HepG2 (cell line): ENCODE measurements around the gene EIF5B. TPM values are rescaled to one million over a fixed set of nuclear protein-coding genes. Genes with fewer than 3 reads are reported as not detected.

Source experiments
- ELF4 ChIP-seq: sonication (generic); formaldehyde crosslinking; IDR thresholded peaks from 2 replicates; pipeline ENCODE4 v1.5.0; 2020; ENCODE audit warnings: missing genetic modification reagents, mild to moderate bottlenecking, moderate library complexity, borderline replicate concordance
- ELK4 ChIP-seq: sonication (generic); formaldehyde crosslinking; IDR thresholded peaks from 2 replicates; pipeline ENCODE4 v1.9.0; 2021; ENCODE audit warnings: missing genetic modification reagents, borderline replicate concordance
- FOXJ3 ChIP-seq: sonication (generic); formaldehyde crosslinking; IDR thresholded peaks from 2 replicates; pipeline ENCODE4 v1.4.0; 2020; ENCODE audit warnings: missing genetic modification reagents, mild to moderate bottlenecking, borderline replicate concordance
- GTF3A ChIP-seq: sonication (generic); formaldehyde crosslinking; conservative IDR thresholded peaks from 2 replicates; pipeline ENCODE4 v1.4.0; 2020; ENCODE audit warnings: mild to moderate bottlenecking, missing genetic modification reagents
- HOXA5 ChIP-seq: sonication (generic); formaldehyde crosslinking; IDR thresholded peaks from 2 replicates; pipeline ENCODE4 v1.4.0; 2020; ENCODE audit warnings: missing genetic modification reagents
- HOXA7 ChIP-seq: sonication (generic); formaldehyde crosslinking; IDR thresholded peaks from 2 replicates; pipeline ENCODE4 v1.8.1; 2022; ENCODE audit warnings: mild to moderate bottlenecking, missing genetic modification reagents, moderate library complexity
- HOXD1 ChIP-seq: sonication (generic); formaldehyde crosslinking; IDR thresholded peaks from 2 replicates; pipeline ENCODE4 v1.5.0; 2020; ENCODE audit warnings: missing genetic modification reagents
- MAFK ChIP-seq, 2 experiments: IDR thresholded peaks in 1 of 2; conservative IDR thresholded peaks in 1 of 2; 2 replicates each; pipeline ENCODE4 v1.6.1; 2011; ENCODE audit warnings: improper control_type of control experiment in 2 of 2, low read length in 2 of 2
- NFE2L1 ChIP-seq: sonication (generic); formaldehyde crosslinking; IDR thresholded peaks from 2 replicates; pipeline ENCODE4 v1.4.0; 2020; ENCODE audit warnings: missing genetic modification reagents, mild to moderate bottlenecking, borderline replicate concordance
- NFRKB ChIP-seq: fragments of 450-650 bp; IDR thresholded peaks from 2 replicates; pipeline ENCODE4 v1.6.1; 2017
- RBFOX2 ChIP-seq: fragments of 200-400 bp; formaldehyde crosslinking; IDR thresholded peaks from 2 replicates; pipeline ENCODE4 v1.6.1; 2017; ENCODE audit warnings: low read depth, mild to moderate bottlenecking, low read length
- SALL2 ChIP-seq: sonication (generic); formaldehyde crosslinking; IDR thresholded peaks from 2 replicates; pipeline ENCODE4 v1.8.1; 2023; ENCODE audit warnings: mild to moderate bottlenecking, missing genetic modification reagents, inconsistent platforms
- SNRNP70 ChIP-seq: fragments of 200-400 bp; formaldehyde crosslinking; IDR thresholded peaks from 2 replicates; pipeline ENCODE4 v1.6.1; 2017; ENCODE audit warnings: mild to moderate bottlenecking, low read depth, low read length, moderate library complexity
- SP4 ChIP-seq: sonication (generic); formaldehyde crosslinking; IDR thresholded peaks from 2 replicates; pipeline ENCODE4 v1.8.1; 2023; ENCODE audit warnings: mild to moderate bottlenecking, missing genetic modification reagents
- UBTF ChIP-seq: sonication (generic); formaldehyde crosslinking; IDR thresholded peaks from 2 replicates; pipeline ENCODE4 v1.4.0; 2020; ENCODE audit warnings: mild to moderate bottlenecking, missing genetic modification reagents
- ZNF484 ChIP-seq: sonication (generic); formaldehyde crosslinking; IDR thresholded peaks from 2 replicates; pipeline ENCODE4 v1.5.1; 2020; ENCODE audit warnings: mild to moderate bottlenecking, low read depth, missing genetic modification reagents, borderline replicate concordance
- ZNF7 ChIP-seq: IDR thresholded peaks from 2 replicates; pipeline ENCODE4 v1.6.1; 2016; ENCODE audit warnings: missing biosample characterization, missing genetic modification reagents
- ZUFSP ChIP-seq: sonication (generic); formaldehyde crosslinking; IDR thresholded peaks from 2 replicates; pipeline ENCODE4 v1.9.0; 2021; ENCODE audit warnings: missing genetic modification reagents, mild to moderate bottlenecking, borderline replicate concordance
- polyA plus RNA-seq, 8 experiments: library from polyadenylated mRNA; depleted of rRNA in 3 of 8; stranded (reverse) in 7 of 8; unstranded in 1 of 8; fragments of >200 nt; fragmentation: Illumina TruSeq in 4 of 8; extraction: Trizol in 4 of 8; gene quantifications; 2 replicates each; pipeline versions ENCODE4 v1.2.1 to v1.2.3, GENCODE V29; 2011 to 2016; ENCODE audit warnings: low read depth in 4 of 8, missing spikeins in 1 of 8, mixed read lengths in 1 of 8; ENCODE audit not compliant: insufficient read depth in 1 of 8
- total RNA-seq, 5 experiments: library from RNA; depleted of rRNA; stranded (reverse); fragments of >200 nt; fragmentation: Illumina TruSeq; extraction: Trizol; gene quantifications; 2 replicates each; pipeline ENCODE4 v1.2.3, GENCODE V29; 2016; ENCODE audit warnings: low read depth in 1 of 5
- TF ChIP-seq, protein P1 (sequence below): IDR thresholded peaks from 2 replicates; pipeline ENCODE4 v1.6.1; 2016; ENCODE audit warnings: mild to moderate bottlenecking

EIF5B gene
- total and polyA plus RNA-seq, 2 of the 13 experiments (the other 11 are each of a cell fraction or from before 2014, with no cell fraction given), result 8.8 to 32.1 TPM

- TF ChIP-seq ZUFSP (CRISPR knock-in tag), result no peak
- TF ChIP-seq ELF4 (CRISPR knock-in tag), result no peak
- peak; percentile 93 for TF ChIP-seq RBFOX2
- TF ChIP-seq UBTF (CRISPR knock-in tag), result peak; percentile 68
- peak; percentile 70; the same call in 1 of the 2 replicates for TF ChIP-seq SP4
- no peak for TF ChIP-seq ELK4 (CRISPR knock-in tag)
- 0 out of 2 replicates have a peak, but pooled peaks have one; percentile 11 for TF ChIP-seq ZNF7
- no peak; the same call in none of the 2 replicates for TF ChIP-seq FOXJ3 (CRISPR knock-in tag)
- no peak for TF ChIP-seq GTF3A
- no peak for TF ChIP-seq SNRNP70
- TF ChIP-seq NFE2L1, result peak; percentile 29; the same call in 1 of the 2 replicates
- TF ChIP-seq, protein P1, sequence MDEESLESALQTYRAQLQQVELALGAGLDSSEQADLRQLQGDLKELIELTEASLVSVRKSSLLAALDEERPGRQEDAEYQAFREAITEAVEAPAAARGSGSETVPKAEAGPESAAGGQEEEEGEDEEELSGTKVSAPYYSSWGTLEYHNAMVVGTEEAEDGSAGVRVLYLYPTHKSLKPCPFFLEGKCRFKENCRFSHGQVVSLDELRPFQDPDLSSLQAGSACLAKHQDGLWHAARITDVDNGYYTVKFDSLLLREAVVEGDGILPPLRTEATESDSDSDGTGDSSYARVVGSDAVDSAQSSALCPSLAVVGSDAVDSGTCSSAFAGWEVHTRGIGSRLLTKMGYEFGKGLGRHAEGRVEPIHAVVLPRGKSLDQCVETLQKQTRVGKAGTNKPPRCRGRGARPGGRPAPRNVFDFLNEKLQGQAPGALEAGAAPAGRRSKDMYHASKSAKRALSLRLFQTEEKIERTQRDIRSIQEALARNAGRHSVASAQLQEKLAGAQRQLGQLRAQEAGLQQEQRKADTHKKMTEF (CRISPR knock-in tag), result peak; percentile 88
- TF ChIP-seq MAFK (conservative IDR thresholded peaks at IDR 0.05 in 1 of 2, IDR thresholded peaks at IDR 0.05 in 1 of 2; ENCODE audit: low read length in 2 of 2), result no peak; a peak in 1 of 4 replicates
- no peak for TF ChIP-seq HOXA7
- TF ChIP-seq HOXD1, result peak; percentile 79; the same call in 1 of the 2 replicates
- no peak for TF ChIP-seq NFRKB
- peak; percentile 96 for TF ChIP-seq SALL2 (CRISPR knock-in tag)
- TF ChIP-seq ZNF484 (CRISPR knock-in tag), result no peak
- TF ChIP-seq HOXA5 (CRISPR knock-in tag), result no peak
Measured at GRCh38 chr2:99335911-99336803, 1.0 kb upstream of the EIF5B start, which contains the start of gene TXNDC9 (continued).
